Activated B cell treated with CpG ODN at 0.5 μM for 24 hours (primary cell): Measurements from ENCODE around the gene EIF5B. TPM values are rescaled to one million over a fixed set of nuclear protein-coding genes. Genes with fewer than 3 reads are reported as not detected.

Experiments used
- ATAC-seq: fragments of 200-7000 bp; cut with Tn5 transposase; one replicate; pipeline ENCODE4 v1.10.0; 2021; ENCODE audit warnings: low read depth, mild to moderate bottlenecking, moderate library complexity
- CTCF ChIA-PET: fragments of 350-600 bp; sonication (Branson Sonifier 250); formaldehyde crosslinking; loops from one replicate; lab custom pipeline; 2021; ENCODE audit warnings: antibody characterized with exemption; lab: Charles Lee
- POLR2A ChIA-PET: fragments of 350-600 bp; sonication (Branson Sonifier 250); formaldehyde crosslinking; loops from one replicate; lab custom pipeline; 2021; ENCODE audit warnings: antibody characterized with exemption; lab: Charles Lee
- DNase-seq: peaks from one replicate; pipeline ENCODE4 v3.0.0; 2022
- H3K27ac Mint-ChIP-seq: one replicate; pipeline ENCODE4 v1.8.0; 2020; ENCODE audit warnings: mixed read lengths
- H3K27me3 Mint-ChIP-seq: one replicate; pipeline ENCODE4 v1.8.0; 2021; ENCODE audit warnings: mixed read lengths
- H3K36me3 Mint-ChIP-seq: one replicate; pipeline ENCODE4 v1.8.0; 2021; ENCODE audit warnings: low read depth, mixed read lengths
- H3K4me1 Mint-ChIP-seq: one replicate; pipeline ENCODE4 v1.8.0; 2021; ENCODE audit warnings: mixed read lengths
- H3K4me3 Mint-ChIP-seq: one replicate; pipeline ENCODE4 v1.8.0; 2020; ENCODE audit warnings: mild to moderate bottlenecking, mixed read lengths
- H3K9me3 Mint-ChIP-seq: one replicate; pipeline ENCODE4 v1.8.0; 2020; ENCODE audit warnings: mixed read lengths
- intact Hi-C: fragments of 100-400 bp; cut with micrococcal nuclease; formaldehyde crosslinking; loops from one replicate; pipeline ENCODE4 v1.15.1; 2024
- total RNA-seq: library from RNA; stranded (reverse); gene quantifications from 2 replicates; pipeline ENCODE4 v1.2.3, GENCODE V29; 2022
- TF ChIP-seq, protein P1 (sequence below): fragments of 200-600 bp; IDR thresholded peaks from one replicate; pipeline ENCODE4 v1.8.0; 2022; ENCODE audit warnings: antibody characterized with exemption, mild to moderate bottlenecking

EIF5B gene
- total RNA-seq, 1 donor from 2014 or later: 55.0 TPM

DNA sequence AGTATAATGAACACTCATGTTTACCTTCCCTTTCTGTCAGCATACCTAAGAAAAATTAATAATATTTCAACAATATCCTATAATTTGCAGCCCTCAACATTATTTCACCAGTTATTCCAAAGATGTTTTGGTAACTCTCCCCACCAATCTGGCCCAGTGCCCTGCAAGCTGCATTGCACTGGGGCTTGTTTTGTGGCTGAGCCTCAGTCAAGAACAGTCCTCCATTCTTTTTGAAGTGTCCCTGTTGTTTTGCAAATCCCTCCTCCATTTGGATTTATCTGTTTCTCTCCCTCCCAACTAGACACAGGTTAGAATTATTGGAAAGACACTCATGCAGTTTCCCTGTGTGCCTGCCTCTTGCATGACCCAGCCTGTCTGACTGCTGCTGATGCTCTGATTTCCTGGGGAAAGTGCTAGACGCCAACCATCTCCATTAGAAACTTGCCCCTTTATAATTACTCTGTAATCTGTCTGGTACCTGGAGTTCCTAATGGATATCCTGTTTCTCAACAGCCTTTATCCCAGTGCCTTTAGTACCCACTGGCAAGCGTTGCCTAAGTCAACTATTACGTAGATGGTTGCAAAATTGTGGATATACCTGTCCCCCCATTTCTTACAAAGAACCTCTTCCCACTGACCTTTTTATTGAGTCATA lies 60.2 kb downstream of the EIF5B start:
- DNase-seq (no peak), ATAC-seq (no peak)
- H3K9me3 Mint-ChIP-seq: no peaks in the 10 kb centered on the region
- H3K4me3 Mint-ChIP-seq: no peak overlapping the region
- ChIA-PET POLR2A (no interaction called here), CTCF (no interaction called here)
- intact Hi-C loops: no loop called here
- H3K27me3 Mint-ChIP-seq: no peaks in the 10 kb centered on the region
- TF ChIP-seq, protein P1, sequence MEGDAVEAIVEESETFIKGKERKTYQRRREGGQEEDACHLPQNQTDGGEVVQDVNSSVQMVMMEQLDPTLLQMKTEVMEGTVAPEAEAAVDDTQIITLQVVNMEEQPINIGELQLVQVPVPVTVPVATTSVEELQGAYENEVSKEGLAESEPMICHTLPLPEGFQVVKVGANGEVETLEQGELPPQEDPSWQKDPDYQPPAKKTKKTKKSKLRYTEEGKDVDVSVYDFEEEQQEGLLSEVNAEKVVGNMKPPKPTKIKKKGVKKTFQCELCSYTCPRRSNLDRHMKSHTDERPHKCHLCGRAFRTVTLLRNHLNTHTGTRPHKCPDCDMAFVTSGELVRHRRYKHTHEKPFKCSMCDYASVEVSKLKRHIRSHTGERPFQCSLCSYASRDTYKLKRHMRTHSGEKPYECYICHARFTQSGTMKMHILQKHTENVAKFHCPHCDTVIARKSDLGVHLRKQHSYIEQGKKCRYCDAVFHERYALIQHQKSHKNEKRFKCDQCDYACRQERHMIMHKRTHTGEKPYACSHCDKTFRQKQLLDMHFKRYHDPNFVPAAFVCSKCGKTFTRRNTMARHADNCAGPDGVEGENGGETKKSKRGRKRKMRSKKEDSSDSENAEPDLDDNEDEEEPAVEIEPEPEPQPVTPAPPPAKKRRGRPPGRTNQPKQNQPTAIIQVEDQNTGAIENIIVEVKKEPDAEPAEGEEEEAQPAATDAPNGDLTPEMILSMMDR: no peak
- H3K27ac Mint-ChIP-seq: no peak overlapping the region
- H3K36me3 Mint-ChIP-seq: peaks cover 88% of the 10 kb centered on the region
- no peaks in the 10 kb centered on the region for H3K4me1 Mint-ChIP-seq

DNA sequence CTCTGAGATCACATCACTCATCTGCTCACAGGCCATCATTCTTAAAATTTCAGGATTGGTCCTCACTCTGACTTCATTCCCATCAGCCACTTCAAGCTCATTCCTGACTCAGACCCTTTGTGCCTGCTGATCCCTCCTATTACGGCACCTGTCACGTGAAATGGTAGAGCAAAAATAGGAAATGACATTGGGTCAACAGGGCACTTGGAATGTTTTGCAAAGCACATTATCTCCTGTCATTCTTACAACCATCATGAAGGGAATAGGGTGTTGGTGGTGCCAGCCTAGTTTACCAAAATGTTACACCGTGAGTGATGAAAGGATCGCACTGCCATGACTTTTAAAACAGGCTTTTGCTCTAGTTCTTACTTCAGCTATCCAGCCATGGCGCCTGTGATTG lies 61.1 kb downstream of the EIF5B start:
- H3K4me3 Mint-ChIP-seq: no peak overlapping the region
- H3K36me3 Mint-ChIP-seq: peaks cover 91% of the 10 kb centered on the region
- no peaks in the 10 kb centered on the region for H3K9me3 Mint-ChIP-seq
- ChIA-PET CTCF (no interaction called here), POLR2A (no interaction called here)
- H3K4me1 Mint-ChIP-seq: no peaks in the 10 kb centered on the region
- intact Hi-C loops: no loop called here
- DNase-seq: no peak
- H3K27me3 Mint-ChIP-seq: no peaks in the 10 kb centered on the region
- peak overlapping the region; percentile 15 for H3K27ac Mint-ChIP-seq
- TF ChIP-seq, protein P1: no peak
- ATAC-seq: no peak

DNA sequence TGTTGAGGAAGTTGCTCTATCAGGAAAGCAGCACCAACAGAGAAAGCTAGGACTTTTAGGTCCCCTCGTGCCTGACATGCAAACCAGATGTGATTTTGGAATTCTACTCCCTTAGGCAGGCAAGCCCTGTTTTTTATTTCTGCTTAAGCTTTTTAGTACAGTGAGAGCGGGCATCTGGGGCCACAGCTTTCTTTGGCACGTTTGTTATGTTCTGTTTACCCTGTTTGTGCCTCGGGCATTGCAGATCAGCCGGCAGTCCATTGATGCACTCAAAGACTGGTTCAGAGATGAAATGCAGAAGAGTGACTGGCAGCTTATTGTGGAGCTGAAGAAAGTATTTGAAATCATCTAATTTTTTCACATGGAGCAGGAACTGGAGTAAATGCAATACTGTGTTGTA lies 61.9 kb downstream of the EIF5B start:
- DNase-seq (no peak), ATAC-seq (no peak)
- peaks cover 91% of the 10 kb centered on the region for H3K36me3 Mint-ChIP-seq
- H3K4me3 Mint-ChIP-seq: no peak overlapping the region
- ChIA-PET POLR2A (no interaction called here), CTCF (no interaction called here)
- H3K9me3 Mint-ChIP-seq: no peaks in the 10 kb centered on the region
- TF ChIP-seq, protein P1: no peak
- H3K4me1 Mint-ChIP-seq: no peaks in the 10 kb centered on the region
- H3K27ac Mint-ChIP-seq: no peak overlapping the region
- intact Hi-C loops: no loop called here
- H3K27me3 Mint-ChIP-seq: no peaks in the 10 kb centered on the region

DNA sequence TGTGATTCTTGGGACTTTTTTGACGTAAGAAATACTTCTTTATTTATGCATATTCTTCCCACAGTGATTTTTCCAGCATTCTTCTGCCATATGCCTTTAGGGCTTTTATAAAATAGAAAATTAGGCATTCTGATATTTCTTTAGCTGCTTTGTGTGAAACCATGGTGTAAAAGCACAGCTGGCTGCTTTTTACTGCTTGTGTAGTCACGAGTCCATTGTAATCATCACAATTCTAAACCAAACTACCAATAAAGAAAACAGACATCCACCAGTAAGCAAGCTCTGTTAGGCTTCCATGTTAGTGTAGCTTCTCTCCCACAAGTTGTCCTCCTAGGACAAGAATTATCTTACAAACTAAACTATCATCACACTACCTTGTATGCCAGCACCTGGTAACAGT lies 62.6 kb downstream of the EIF5B start:
- ChIA-PET POLR2A (no interaction called here), CTCF (no interaction called here)
- Mint-ChIP-seq H3K27ac (no peak overlapping the region), H3K4me3 (no peak overlapping the region), H3K9me3 (no peaks in the 10 kb centered on the region), H3K27me3 (no peaks in the 10 kb centered on the region), H3K4me1 (no peaks in the 10 kb centered on the region), H3K36me3 (peaks cover 91% of the 10 kb centered on the region)
- DNase-seq: no peak
- no peak for ATAC-seq
- TF ChIP-seq, protein P1: no peak
- intact Hi-C loops: no loop called here

DNA sequence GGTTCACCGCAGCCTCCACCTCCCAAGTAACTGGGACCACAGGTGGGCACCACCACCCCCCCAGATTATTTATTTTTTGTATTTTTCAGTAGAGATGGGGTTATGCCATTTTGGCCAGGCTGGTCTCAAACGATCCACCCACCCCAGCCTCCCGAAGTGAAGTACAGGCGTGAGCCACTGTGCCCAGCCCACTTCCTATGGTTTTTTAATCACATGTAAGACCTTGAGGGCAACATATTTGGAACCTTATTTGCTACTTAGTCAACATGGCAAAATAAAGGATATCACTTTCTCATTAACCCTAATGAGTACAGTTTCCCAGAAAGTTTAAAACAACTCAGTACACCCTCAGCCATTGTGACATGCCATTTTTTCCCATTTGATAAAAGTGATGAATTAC lies 64.7 kb downstream of the EIF5B start:
- Mint-ChIP-seq H3K27me3 (no peaks in the 10 kb centered on the region), H3K9me3 (no peaks in the 10 kb centered on the region), H3K4me3 (no peak overlapping the region), H3K27ac (no peak overlapping the region), H3K36me3 (peaks cover 87% of the 10 kb centered on the region), H3K4me1 (no peaks in the 10 kb centered on the region)
- ChIA-PET CTCF (no interaction called here), POLR2A (interaction anchor here (0.6 kb wide), 1 partner anchor 17 kb away, joined by 3 read pairs; no protein-coding TSS in a partner anchor)
- ATAC-seq (no peak), DNase-seq (no peak)
- intact Hi-C loops: loop anchor here (2.0 kb wide), 1 partner anchor 89 kb away; the partner anchor contains the start of gene REV1
- TF ChIP-seq, protein P1: no peak
